Nephron progenitor cell (in vitro differentiated cells): Measurements from ENCODE around the gene SND1.

Source experiments
- DNase-seq: peaks from one replicate; pipeline ENCODE4 v3.0.0; 2021
- H3K27ac Mint-ChIP-seq: 2 replicates; pipeline ENCODE4 v1.8.0; 2021; ENCODE audit warnings: mild to moderate bottlenecking, moderate library complexity, mixed read lengths
- H3K27me3 Mint-ChIP-seq: 2 replicates; pipeline ENCODE4 v1.8.0; 2021; ENCODE audit warnings: mild to moderate bottlenecking, low read depth, mixed read lengths; ENCODE audit not compliant: poor library complexity
- H3K36me3 Mint-ChIP-seq: 2 replicates; pipeline ENCODE4 v1.8.0; 2021; ENCODE audit warnings: low read depth, mixed read lengths
- H3K4me1 Mint-ChIP-seq: 2 replicates; pipeline ENCODE4 v1.8.0; 2021; ENCODE audit warnings: mixed read lengths
- H3K4me3 Mint-ChIP-seq: 2 replicates; pipeline ENCODE4 v1.8.0; 2021; ENCODE audit warnings: mild to moderate bottlenecking, moderate library complexity, mixed read lengths
- H3K9me3 Mint-ChIP-seq: 2 replicates; pipeline ENCODE4 v1.8.0; 2021; ENCODE audit warnings: mild to moderate bottlenecking, moderate library complexity, mixed read lengths
- TF ChIP-seq, protein P1 (sequence below): fragments of 200-600 bp; sonication (generic); IDR thresholded peaks from 2 replicates; pipeline ENCODE4 v1.5.0; 2021; ENCODE audit warnings: antibody characterized with exemption

The SND1 gene

DNA sequence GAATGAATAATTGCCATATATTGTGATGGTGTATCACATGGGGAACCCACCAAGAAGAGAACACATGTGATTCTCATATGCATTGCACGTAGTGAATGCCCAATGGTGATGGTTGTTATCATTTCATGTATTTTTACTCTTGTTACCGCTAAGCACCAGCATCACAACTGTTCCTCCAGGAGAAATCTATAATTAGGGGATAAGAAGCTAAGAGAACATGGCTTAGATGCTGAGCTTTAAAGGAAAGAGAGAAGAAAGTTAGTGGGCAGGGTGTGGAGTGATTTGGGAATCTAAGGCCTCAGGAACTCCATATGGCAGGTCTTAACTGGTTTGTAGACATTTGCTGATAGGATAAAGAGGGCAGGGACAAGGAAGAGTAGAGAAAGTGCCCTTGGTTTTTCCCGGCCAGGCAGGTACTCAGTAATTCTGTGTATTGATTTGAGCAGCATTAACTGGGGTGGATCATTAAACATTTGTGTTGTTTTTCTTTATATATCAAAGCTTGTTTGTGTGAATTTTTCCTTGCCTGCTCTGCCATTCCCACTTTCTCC is 233.3 kb downstream of the SND1 start:
- peaks cover 31% of the 10 kb centered on the region for H3K36me3 Mint-ChIP-seq
- H3K9me3 Mint-ChIP-seq, result no peaks in the 10 kb centered on the region
- no peak overlapping the region for H3K4me3 Mint-ChIP-seq
- no peak for DNase-seq
- no peaks in the 10 kb centered on the region for H3K27me3 Mint-ChIP-seq
- H3K4me1 Mint-ChIP-seq, result peaks cover 60% of the 10 kb centered on the region
- TF ChIP-seq, protein P1, sequence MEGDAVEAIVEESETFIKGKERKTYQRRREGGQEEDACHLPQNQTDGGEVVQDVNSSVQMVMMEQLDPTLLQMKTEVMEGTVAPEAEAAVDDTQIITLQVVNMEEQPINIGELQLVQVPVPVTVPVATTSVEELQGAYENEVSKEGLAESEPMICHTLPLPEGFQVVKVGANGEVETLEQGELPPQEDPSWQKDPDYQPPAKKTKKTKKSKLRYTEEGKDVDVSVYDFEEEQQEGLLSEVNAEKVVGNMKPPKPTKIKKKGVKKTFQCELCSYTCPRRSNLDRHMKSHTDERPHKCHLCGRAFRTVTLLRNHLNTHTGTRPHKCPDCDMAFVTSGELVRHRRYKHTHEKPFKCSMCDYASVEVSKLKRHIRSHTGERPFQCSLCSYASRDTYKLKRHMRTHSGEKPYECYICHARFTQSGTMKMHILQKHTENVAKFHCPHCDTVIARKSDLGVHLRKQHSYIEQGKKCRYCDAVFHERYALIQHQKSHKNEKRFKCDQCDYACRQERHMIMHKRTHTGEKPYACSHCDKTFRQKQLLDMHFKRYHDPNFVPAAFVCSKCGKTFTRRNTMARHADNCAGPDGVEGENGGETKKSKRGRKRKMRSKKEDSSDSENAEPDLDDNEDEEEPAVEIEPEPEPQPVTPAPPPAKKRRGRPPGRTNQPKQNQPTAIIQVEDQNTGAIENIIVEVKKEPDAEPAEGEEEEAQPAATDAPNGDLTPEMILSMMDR, result no peak
- H3K27ac Mint-ChIP-seq, result peak overlapping the region; percentile 96

DNA sequence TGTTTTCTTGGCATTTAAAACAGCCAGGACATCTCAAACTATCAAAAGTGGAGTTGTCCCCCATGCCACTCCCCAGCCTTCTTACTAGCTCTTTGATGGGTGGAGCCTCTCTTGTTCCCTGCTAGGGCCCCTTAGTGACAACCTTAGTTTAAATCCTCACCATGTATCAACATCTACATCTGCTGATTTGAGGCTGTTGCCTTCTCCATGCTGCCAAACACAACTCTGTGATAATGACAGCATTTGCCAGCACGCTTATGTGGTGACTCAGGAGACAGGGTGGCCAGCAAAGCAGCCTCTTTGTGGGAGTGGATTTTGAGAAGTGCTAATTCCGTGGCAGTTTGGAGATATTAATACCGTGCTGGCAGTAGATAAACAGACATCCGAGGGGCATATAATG is 233.8 kb downstream of the SND1 start:
- Mint-ChIP-seq H3K4me3 (no peak overlapping the region), H3K9me3 (no peaks in the 10 kb centered on the region), H3K36me3 (peaks cover 32% of the 10 kb centered on the region), H3K27me3 (no peaks in the 10 kb centered on the region), H3K4me1 (peaks cover 60% of the 10 kb centered on the region), H3K27ac (peak overlapping the region; percentile 96)
- TF ChIP-seq, protein P1, result no peak
- no peak for DNase-seq

DNA sequence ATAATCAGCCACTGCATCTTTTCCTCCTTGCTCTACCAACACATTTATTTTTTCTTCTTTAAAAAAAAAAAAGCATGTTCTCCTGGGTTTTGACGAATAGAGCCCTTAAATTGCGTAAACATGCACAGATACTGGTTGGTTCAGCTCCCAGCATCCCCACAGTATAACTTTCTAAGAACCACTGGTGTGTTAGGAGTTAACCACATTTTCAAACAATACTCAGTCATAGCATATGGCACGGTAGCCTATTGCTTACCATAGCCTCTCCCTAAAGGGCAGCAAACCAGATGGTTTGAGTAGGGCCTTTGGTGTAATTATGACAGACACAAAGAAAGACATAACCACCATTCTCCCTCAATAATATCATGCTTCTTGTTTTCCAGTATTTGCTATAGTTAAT is 234.3 kb downstream of the SND1 start:
- no peak for DNase-seq
- Mint-ChIP-seq H3K4me1 (peaks cover 60% of the 10 kb centered on the region), H3K4me3 (no peak overlapping the region), H3K9me3 (no peaks in the 10 kb centered on the region), H3K27ac (no peak overlapping the region), H3K27me3 (no peaks in the 10 kb centered on the region), H3K36me3 (peaks cover 32% of the 10 kb centered on the region)
- TF ChIP-seq, protein P1, result no peak

DNA sequence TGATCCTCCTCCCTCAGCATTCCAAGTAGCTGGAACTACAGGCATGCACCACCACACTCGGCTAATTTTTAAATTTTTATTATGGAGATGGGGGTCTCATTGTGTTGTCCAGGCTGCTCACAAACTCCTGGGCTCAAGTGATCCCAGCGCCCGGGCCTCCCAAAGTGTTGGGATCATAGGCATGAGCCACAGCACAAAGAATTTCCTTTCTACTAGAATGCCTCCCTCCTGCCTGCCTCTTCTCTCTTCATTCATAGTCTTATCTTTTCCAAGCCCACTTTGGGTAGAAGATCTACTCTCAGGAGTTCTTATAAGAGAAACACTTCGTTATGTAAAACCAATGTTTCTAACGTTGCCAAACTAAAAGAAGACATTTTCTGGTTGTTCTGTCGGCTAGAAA is 235.1 kb downstream of the SND1 start:
- H3K9me3 Mint-ChIP-seq, result no peaks in the 10 kb centered on the region
- TF ChIP-seq, protein P1, result no peak
- H3K36me3 Mint-ChIP-seq, result peaks cover 34% of the 10 kb centered on the region
- DNase-seq, result no peak
- no peaks in the 10 kb centered on the region for H3K27me3 Mint-ChIP-seq
- H3K4me3 Mint-ChIP-seq, result no peak overlapping the region
- peaks cover 60% of the 10 kb centered on the region for H3K4me1 Mint-ChIP-seq
- peak overlapping the region; percentile 57 for H3K27ac Mint-ChIP-seq

DNA sequence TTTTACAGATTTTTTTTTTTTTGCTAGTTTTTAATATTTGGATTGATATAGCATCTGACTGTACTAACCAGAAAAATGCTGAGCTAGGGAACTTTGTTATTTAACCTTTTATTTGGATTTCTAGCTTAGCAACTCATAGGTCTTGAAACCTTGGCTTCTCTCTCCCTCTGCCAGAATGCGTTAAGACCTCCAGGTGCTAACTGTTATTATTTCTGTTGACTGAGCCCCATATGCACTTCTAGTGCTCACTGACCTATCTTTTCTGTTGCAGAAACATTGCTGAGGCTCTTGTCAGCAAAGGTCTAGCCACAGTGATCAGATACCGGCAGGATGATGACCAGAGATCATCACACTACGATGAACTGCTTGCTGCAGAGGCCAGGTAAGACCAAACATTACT is 235.6 kb downstream of the SND1 start:
- Mint-ChIP-seq H3K36me3 (peaks cover 40% of the 10 kb centered on the region), H3K4me1 (peaks cover 62% of the 10 kb centered on the region), H3K27me3 (no peaks in the 10 kb centered on the region), H3K9me3 (no peaks in the 10 kb centered on the region), H3K4me3 (no peak overlapping the region), H3K27ac (no peak overlapping the region)
- no peak for DNase-seq
- TF ChIP-seq, protein P1, result no peak

DNA sequence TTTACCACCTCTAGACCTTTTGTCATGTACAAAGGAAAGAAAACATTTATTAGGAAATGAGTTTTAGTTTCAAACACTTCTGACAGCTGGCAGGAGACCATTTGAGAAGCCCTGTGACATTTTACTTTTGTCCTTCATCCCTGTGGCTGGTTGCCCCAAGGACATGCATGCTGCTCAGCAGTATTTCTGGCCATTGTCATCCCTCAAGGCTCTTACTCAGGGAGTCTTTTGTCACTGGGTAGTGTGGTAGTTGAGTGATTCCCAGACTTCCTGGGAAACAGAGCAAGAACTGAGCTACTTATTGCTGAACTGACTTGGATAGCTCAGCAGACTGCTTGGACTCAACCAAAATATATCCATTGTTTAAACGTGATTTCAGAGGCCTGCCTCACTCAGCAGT is 236.4 kb downstream of the SND1 start:
- DNase-seq, result no peak
- H3K27me3 Mint-ChIP-seq, result no peaks in the 10 kb centered on the region
- peaks cover 60% of the 10 kb centered on the region for H3K4me1 Mint-ChIP-seq
- TF ChIP-seq, protein P1, result no peak
- no peak overlapping the region for H3K4me3 Mint-ChIP-seq
- H3K27ac Mint-ChIP-seq, result no peak overlapping the region
- no peaks in the 10 kb centered on the region for H3K9me3 Mint-ChIP-seq
- peaks cover 47% of the 10 kb centered on the region for H3K36me3 Mint-ChIP-seq
